ENCODE data around the gene KIDINS220. TPM values are rescaled to one million over a fixed set of nuclear protein-coding genes. Genes with fewer than 3 reads are reported as not detected.

Gene KIDINS220
- total and polyA plus RNA-seq, 2 experiments from 2014 or later = 12.8 to 38.2 TPM

GRCh38 chr2:8722986-8723385 lies 114.4 kb downstream of the KIDINS220 start:
- no peaks in the 10 kb centered on the region for H3K36me3 Mint-ChIP-seq (ENCODE audit: low read depth)
- no peak overlapping the region for H3K27ac Mint-ChIP-seq
- no peak for ATAC-seq
- Histone ChIP-seq H3K4me3 (no peak overlapping the region), H3K36me3 (ENCODE audit: insufficient read depth) (no peaks in the 10 kb centered on the region), H3K4me2 (no peak overlapping the region), H3K27me3 (ENCODE audit: insufficient read depth) (no peaks in the 10 kb centered on the region), H2AFZ (no peak overlapping the region), H4K20me1 (replicated peaks; ENCODE audit: insufficient read depth) (no peaks in the 10 kb centered on the region), H3K9me2 (ENCODE audit: insufficient read depth) (no peaks in the 10 kb centered on the region), H3K4me1 (ENCODE audit: insufficient read depth) (no peaks in the 10 kb centered on the region), H3K79me2 (replicated peaks; ENCODE audit: insufficient read depth) (no peaks in the 10 kb centered on the region), H3F3A (replicated peaks; ENCODE audit: low read depth) (no peaks in the 10 kb centered on the region), H3K27ac (ENCODE audit: low read depth) (no peak overlapping the region)
- no peak for DNase-seq (ENCODE audit: low spot score)
- H3K9me3 Mint-ChIP-seq = no peaks in the 10 kb centered on the region
- no peak overlapping the region for H3K4me3 Mint-ChIP-seq
- no peaks in the 10 kb centered on the region; the same call in 2 of the 3 replicates for H3K4me1 Mint-ChIP-seq
- TF ChIP-seq EZH2phosphoT487 (IDR thresholded peaks at IDR 0.05; ENCODE audit: unreplicated experiment) (no peak), NANOG (IDR thresholded peaks at IDR 0.05; ENCODE audit: borderline replicate concordance) (no peak), EZH2 (IDR thresholded peaks at IDR 0.05; ENCODE audit: low read depth, unreplicated experiment) (no peak), ZNF462 (CRISPR knock-in tag; IDR thresholded peaks at IDR 0.05) (no peak), CTCF (conservative IDR thresholded peaks at IDR 0.05; ENCODE audit: low read depth in 2 of 2) (no peak), STAT1 (IDR thresholded peaks at IDR 0.05; ENCODE audit: unreplicated experiment) (no peak), REST (IDR thresholded peaks at IDR 0.05; ENCODE audit: unreplicated experiment) (no peak), CREB1 (CRISPR knock-in tag; IDR thresholded peaks at IDR 0.05; ENCODE audit: low read depth) (no peak), ZNF331 (CRISPR knock-in tag; IDR thresholded peaks at IDR 0.05; ENCODE audit: low read depth) (no peak), ETS1 (IDR thresholded peaks at IDR 0.05) (no peak), ZNF114 (CRISPR knock-in tag; IDR thresholded peaks at IDR 0.05) (no peak), POLR2AphosphoS5 (IDR thresholded peaks at IDR 0.05; ENCODE audit: low read depth) (no peak), JUNB (IDR thresholded peaks at IDR 0.05; ENCODE audit: unreplicated experiment) (no peak)
- H3K27me3 Mint-ChIP-seq (ENCODE audit: insufficient read depth, low read depth, poor library complexity) = no peaks in the 10 kb centered on the region

All from GM23338 (cell line).